Suprapubic skin (tissue), 4 donors: Measurements from ENCODE around the gene PCDH1. TPM values are rescaled to one million over a fixed set of nuclear protein-coding genes. Genes with fewer than 3 reads are reported as not detected.

ENCODE experiments used
- DNase-seq, 2 donors: peaks; one replicate each; pipeline ENCODE4 v3.0.0-alpha.2; 2019; ENCODE audit warnings: low spot score in 2 of 2
- H3K27ac ChIP-seq: fragments of 200-600 bp; sonication (generic); one replicate; pipeline ENCODE4 v1.5.1; 2019
- H3K27me3 ChIP-seq: fragments of 200-600 bp; sonication (generic); one replicate; pipeline ENCODE4 v1.5.1; 2019
- H3K36me3 ChIP-seq: fragments of 200-600 bp; sonication (generic); one replicate; pipeline ENCODE4 v1.5.1; 2019
- H3K4me1 ChIP-seq: fragments of 200-600 bp; sonication (generic); one replicate; pipeline ENCODE4 v1.5.1; 2019
- H3K4me3 ChIP-seq: fragments of 200-600 bp; sonication (generic); one replicate; pipeline ENCODE4 v1.5.1; 2019; ENCODE audit warnings: mild to moderate bottlenecking
- H3K9me3 ChIP-seq: fragments of 200-600 bp; sonication (generic); one replicate; pipeline ENCODE4 v1.5.1; 2019
- EP300 ChIP-seq: sonication (generic); formaldehyde crosslinking; IDR thresholded peaks from one replicate; pipeline ENCODE4 v1.6.1; 2017; ENCODE audit warnings: antibody characterized with exemption
- POLR2A ChIP-seq, 2 donors: fragments of 450-650 bp; IDR thresholded peaks; one replicate each; pipeline ENCODE4 v1.6.1; 2017; ENCODE audit warnings: antibody characterized with exemption in 2 of 2, mild to moderate bottlenecking in 2 of 2, moderate library complexity in 2 of 2
- POLR2AphosphoS5 ChIP-seq, 3 donors: sonication (generic); formaldehyde crosslinking; IDR thresholded peaks; one replicate each; pipeline ENCODE4 v1.6.1; 2017; ENCODE audit warnings: antibody characterized with exemption in 3 of 3
- WGBS: methylation state at CpG from one replicate; pipeline ENCODE4 v1.1.5; 2018; 5-methylcytosine and 5-hydroxymethylcytosine counted together
- total RNA-seq, 4 donors: library from RNA; depleted of rRNA; stranded (reverse); fragments of >200 nt; gene quantifications; one replicate each; pipeline ENCODE4 v1.1.0, GENCODE V29; 2016
- TF ChIP-seq, protein P1 (sequence below), 2 donors: fragments of 200-600 bp in 1 of 2; fragments of 450-650 bp in 1 of 2; sonication (generic) in 1 of 2; IDR thresholded peaks; one replicate each; pipeline ENCODE4 v1.5.1; 2016 to 2019; ENCODE audit warnings: antibody characterized with exemption in 2 of 2, mild to moderate bottlenecking in 1 of 2, moderate library complexity in 1 of 2

PCDH1 gene
- total RNA-seq, 4 donors from 2014 or later: 76.2 to 122 (median 89.5) TPM

DNA sequence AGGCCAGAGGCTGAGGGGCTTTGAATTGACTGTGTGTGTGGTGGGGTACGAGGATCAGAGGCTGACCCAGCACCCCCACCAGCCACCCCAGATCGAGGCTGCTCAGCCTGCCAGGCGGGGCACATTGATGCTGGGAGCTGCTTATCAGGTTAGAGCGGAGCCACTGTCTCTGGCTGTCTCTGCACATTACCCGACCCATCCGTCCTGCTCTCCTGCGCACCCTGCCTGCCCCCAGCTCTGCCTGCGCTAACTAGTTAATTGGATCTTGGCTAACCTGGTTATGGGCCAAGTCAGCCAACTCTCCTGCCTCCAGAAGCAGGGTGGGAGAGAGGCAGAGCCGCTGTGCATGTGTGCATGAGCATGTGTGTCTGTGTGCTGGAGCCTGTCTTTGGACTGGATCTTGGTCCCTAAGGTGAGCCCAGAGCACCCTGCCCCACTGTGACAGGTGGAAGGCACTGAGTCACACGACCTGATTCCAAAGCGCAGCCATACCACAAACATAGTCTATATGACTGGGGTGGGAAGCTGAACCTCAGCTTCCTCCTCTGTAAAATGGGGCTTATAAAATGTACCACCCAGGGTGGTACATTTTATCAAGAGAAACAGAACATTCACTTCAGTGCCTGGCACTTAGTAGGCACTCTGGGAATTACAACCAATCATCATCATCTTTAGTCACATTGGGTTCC lies 39.7 kb downstream of the PCDH1 start:
- Histone ChIP-seq H3K4me3 (no peak overlapping the region), H3K27me3 (peaks cover 11% of the 10 kb centered on the region), H3K27ac (peak overlapping the region; percentile 10), H3K9me3 (no peaks in the 10 kb centered on the region), H3K36me3 (no peaks in the 10 kb centered on the region), H3K4me1 (peaks cover 42% of the 10 kb centered on the region)
- TF ChIP-seq POLR2A (IDR thresholded peaks at IDR 0.05): no peak
- no peak for TF ChIP-seq EP300
- TF ChIP-seq POLR2AphosphoS5 (IDR thresholded peaks at IDR 0.05): no peak
- TF ChIP-seq, protein P1, sequence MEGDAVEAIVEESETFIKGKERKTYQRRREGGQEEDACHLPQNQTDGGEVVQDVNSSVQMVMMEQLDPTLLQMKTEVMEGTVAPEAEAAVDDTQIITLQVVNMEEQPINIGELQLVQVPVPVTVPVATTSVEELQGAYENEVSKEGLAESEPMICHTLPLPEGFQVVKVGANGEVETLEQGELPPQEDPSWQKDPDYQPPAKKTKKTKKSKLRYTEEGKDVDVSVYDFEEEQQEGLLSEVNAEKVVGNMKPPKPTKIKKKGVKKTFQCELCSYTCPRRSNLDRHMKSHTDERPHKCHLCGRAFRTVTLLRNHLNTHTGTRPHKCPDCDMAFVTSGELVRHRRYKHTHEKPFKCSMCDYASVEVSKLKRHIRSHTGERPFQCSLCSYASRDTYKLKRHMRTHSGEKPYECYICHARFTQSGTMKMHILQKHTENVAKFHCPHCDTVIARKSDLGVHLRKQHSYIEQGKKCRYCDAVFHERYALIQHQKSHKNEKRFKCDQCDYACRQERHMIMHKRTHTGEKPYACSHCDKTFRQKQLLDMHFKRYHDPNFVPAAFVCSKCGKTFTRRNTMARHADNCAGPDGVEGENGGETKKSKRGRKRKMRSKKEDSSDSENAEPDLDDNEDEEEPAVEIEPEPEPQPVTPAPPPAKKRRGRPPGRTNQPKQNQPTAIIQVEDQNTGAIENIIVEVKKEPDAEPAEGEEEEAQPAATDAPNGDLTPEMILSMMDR (IDR thresholded peaks at IDR 0.05): no peak
- 45% methylated on average over 5 of the region's 11 CpGs for WGBS
- DNase-seq: no peak

DNA sequence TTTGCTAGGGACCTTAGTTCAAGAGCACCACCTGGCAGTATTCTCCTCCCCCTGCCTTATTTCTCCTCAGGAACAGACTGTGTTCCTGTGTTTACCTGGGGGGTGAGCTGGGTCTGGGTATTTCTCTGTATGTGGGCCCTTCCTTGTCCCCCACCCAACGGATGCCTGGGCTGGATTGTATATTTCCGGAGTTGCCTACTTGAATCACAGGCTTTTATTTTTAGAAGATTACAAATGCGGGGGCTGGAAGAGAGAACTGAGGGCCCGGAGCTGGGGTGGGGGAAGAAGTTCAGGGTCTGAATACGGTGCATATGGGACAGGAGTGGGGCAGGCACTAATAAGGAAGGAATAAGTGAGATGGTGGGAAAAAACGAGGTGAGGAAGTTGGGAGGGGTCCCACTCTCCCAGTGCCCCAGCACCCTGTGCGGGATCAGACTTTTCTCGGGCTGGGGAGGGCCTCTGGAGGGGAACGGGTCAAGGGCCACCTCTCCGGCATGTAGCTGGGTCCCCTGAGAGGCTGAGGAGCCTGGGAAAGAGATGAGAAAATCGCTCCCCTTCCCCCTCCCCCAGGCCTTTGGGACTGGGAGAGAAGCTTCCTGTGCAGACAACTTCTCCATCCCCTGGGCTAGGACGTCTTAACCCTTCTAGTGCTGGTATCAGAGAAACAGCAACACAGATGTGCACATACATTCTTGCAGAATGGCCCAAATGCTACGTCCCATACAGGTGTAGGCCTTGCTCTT lies 42.1 kb downstream of the PCDH1 start:
- 35% methylated on average over 13 of the region's 13 CpGs for whole genome bisulfite sequencing
- peaks cover 8% of the 10 kb centered on the region for H3K27me3 ChIP-seq
- H3K9me3 ChIP-seq: no peaks in the 10 kb centered on the region
- TF ChIP-seq EP300: no peak
- no peak for TF ChIP-seq POLR2A (IDR thresholded peaks at IDR 0.05)
- H3K4me3 ChIP-seq: no peak overlapping the region
- H3K27ac ChIP-seq: peak overlapping the region; percentile 41
- peaks cover 23% of the 10 kb centered on the region for H3K4me1 ChIP-seq
- no peaks in the 10 kb centered on the region for H3K36me3 ChIP-seq
- no peak for DNase-seq

DNA sequence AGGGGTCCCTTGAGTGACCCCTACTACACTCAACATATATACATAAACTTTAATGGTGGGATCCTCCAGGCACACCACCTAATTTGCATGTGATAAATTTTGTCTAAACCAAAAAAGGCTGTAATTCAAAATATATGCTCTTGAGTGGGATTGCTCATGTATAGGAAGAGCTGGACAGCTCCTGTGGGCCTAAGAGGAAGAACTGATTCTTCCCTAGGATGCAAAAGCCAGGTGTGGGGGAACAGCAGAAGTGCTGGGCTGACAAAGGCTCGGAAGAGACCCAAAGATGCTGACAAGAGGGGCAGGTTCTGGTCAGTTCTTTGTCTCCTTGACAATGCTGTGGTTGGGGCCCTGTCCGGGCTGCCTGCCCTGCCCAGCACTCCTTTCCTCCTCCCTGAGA lies 43.9 kb downstream of the PCDH1 start:
- Histone ChIP-seq H3K9me3 (no peaks in the 10 kb centered on the region), H3K36me3 (no peaks in the 10 kb centered on the region), H3K4me1 (peaks cover 19% of the 10 kb centered on the region), H3K27me3 (peaks cover 8% of the 10 kb centered on the region), H3K27ac (no peak overlapping the region), H3K4me3 (no peak overlapping the region)
- no peak for DNase-seq
- 74% methylated on average over 2 of the region's 2 CpGs for WGBS
- TF ChIP-seq POLR2AphosphoS5 (IDR thresholded peaks at IDR 0.05) (no peak), POLR2A (IDR thresholded peaks at IDR 0.05) (no peak), EP300 (no peak)
- TF ChIP-seq, protein P1 (IDR thresholded peaks at IDR 0.05): no peak

DNA sequence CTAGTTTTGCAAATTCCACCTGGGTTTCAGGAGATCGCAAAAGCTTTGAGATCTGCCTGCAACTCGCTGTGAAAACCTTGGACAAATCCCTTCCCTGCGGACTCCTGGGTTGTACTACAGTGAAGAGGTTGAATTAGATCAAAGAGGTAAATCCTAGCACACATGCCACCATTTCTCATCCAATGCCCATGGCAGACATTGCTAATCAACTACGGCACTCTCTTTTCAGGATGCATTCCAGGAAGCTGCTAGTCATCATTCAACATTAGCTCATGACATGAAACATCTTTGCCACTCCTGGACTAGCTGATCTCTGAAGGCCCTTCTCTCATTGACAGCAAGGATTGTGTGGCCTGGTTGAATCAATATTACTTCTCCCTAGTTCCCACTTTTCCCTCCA lies 46.1 kb downstream of the PCDH1 start:
- no peak overlapping the region for H3K4me3 ChIP-seq
- TF ChIP-seq POLR2AphosphoS5 (IDR thresholded peaks at IDR 0.05) (no peak), EP300 (no peak)
- TF ChIP-seq, protein P1 (IDR thresholded peaks at IDR 0.05): no peak
- WGBS: 85% methylated on average over 4 of the region's 4 CpGs
- DNase-seq: no peak
- peaks cover 4% of the 10 kb centered on the region for H3K27me3 ChIP-seq
- peaks cover 13% of the 10 kb centered on the region for H3K4me1 ChIP-seq
- no peak overlapping the region for H3K27ac ChIP-seq
- H3K36me3 ChIP-seq: no peaks in the 10 kb centered on the region
- H3K9me3 ChIP-seq: no peaks in the 10 kb centered on the region

DNA sequence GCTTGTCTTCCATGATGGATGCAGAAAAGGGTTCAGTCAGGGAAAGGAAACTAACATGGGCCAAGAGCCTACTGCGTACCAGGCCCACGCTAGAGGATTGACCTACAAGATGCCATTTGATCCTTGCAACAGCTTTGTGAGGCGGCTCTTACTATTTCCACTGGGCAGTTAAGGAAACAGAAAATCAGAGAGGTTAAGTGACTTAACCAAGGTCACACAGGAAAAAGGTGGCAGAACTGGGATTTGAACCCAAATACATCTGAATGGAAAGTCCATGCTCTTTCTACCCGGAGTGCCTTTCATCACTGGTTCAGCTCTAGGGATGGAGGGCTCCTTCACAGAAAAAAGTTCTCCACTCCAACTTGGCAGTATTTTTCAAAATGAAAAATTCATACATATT lies 50.0 kb downstream of the PCDH1 start:
- H3K27ac ChIP-seq: no peak overlapping the region

DNA sequence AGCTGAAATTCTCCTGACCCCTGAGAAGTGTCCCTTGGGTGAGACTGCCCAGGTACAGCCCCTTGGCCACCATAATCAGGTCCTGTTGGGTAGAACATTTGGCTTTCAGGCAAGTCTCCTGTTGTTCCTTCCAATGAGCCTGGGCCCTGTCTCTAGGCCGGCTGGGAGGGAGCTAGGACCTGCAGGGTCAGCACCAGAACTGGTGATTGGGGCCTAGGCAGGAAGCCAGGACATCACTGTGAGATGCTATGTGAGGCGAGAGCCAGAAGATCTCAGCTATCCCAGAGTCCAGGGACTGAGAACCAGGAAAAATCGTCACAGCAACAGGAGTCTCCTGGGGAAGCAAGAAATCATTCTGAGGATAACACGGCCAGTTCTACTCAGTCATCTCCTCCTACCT lies 51.5 kb downstream of the PCDH1 start:
- Histone ChIP-seq H3K4me3 (no peak overlapping the region), H3K27ac (no peak overlapping the region), H3K9me3 (no peaks in the 10 kb centered on the region), H3K4me1 (peaks cover 10% of the 10 kb centered on the region), H3K36me3 (no peaks in the 10 kb centered on the region), H3K27me3 (no peaks in the 10 kb centered on the region)
- TF ChIP-seq POLR2AphosphoS5 (IDR thresholded peaks at IDR 0.05): no peak
- TF ChIP-seq, protein P1 (IDR thresholded peaks at IDR 0.05): no peak
- TF ChIP-seq POLR2A (IDR thresholded peaks at IDR 0.05): no peak
- TF ChIP-seq EP300: no peak
- whole genome bisulfite sequencing: 75% methylated on average over 4 of the region's 4 CpGs
- no peak for DNase-seq

More for the DNA sequence above, 50.0 kb downstream of the PCDH1 start:
- Histone ChIP-seq H3K4me3 (no peak overlapping the region), H3K27me3 (peaks cover 4% of the 10 kb centered on the region), H3K4me1 (peaks cover 1% of the 10 kb centered on the region), H3K9me3 (no peaks in the 10 kb centered on the region), H3K36me3 (no peaks in the 10 kb centered on the region)
- no peak for DNase-seq
- 74% methylated on average over 4 of the region's 4 CpGs for WGBS
- TF ChIP-seq EP300: no peak
